ENCODE data around the gene DENND4A.

GRCh38 chr15:65761210-65761926 is 30.7 kb downstream of the DENND4A start:
- TF ChIP-seq POLR2AphosphoS5 (IDR thresholded peaks at IDR 0.05; ENCODE audit: low read depth, low read length) (no peak), POLR2A (IDR thresholded peaks at IDR 0.05; ENCODE audit: low read depth, low read length) (no peak)

All from GM12892 (cell line).